SJCRH30 (cell line): Measurements from ENCODE around the gene INSYN2A. TPM values are rescaled to one million over a fixed set of nuclear protein-coding genes. Genes with fewer than 3 reads are reported as not detected.
A peak's percentile ranks its signal among the peaks of the same experiment; 100 is the strongest.

ENCODE experiments used
- DNase-seq, 2 experiments: peaks; one replicate each; pipeline ENCODE4 v3.0.0-alpha.2; 2015 to 2020
- H3K27ac ChIP-seq: fragments of 250-450 bp; sonication (Bioruptor Pico); 2 replicates; pipeline ENCODE4 v1.5.1; 2020; ENCODE audit warnings: mild to moderate bottlenecking, moderate library complexity
- H3K27me3 ChIP-seq: fragments of 250-450 bp; sonication (Bioruptor Pico); 2 replicates; pipeline ENCODE4 v1.5.1; 2020; ENCODE audit warnings: mild to moderate bottlenecking, moderate library complexity
- H3K36me3 ChIP-seq: fragments of 250-450 bp; sonication (Bioruptor Pico); 2 replicates; pipeline ENCODE4 v1.5.1; 2020; ENCODE audit warnings: mild to moderate bottlenecking, moderate library complexity
- H3K4me1 ChIP-seq: fragments of 250-450 bp; sonication (Bioruptor Pico); 2 replicates; pipeline ENCODE4 v1.5.1; 2020; ENCODE audit warnings: mild to moderate bottlenecking, moderate library complexity
- H3K4me3 ChIP-seq: fragments of 250-450 bp; sonication (Bioruptor Pico); 2 replicates; pipeline ENCODE4 v1.5.1; 2020; ENCODE audit warnings: mild to moderate bottlenecking, moderate library complexity
- H3K9me3 ChIP-seq: fragments of 250-450 bp; sonication (Bioruptor Pico); replicated peaks from 2 replicates; pipeline ENCODE4 v1.5.1; 2020; ENCODE audit warnings: mild to moderate bottlenecking, moderate library complexity
- total RNA-seq: library from RNA; depleted of rRNA; stranded (reverse); fragments of >200 nt; shearing (Covaris generic); gene quantifications from 2 replicates; pipeline ENCODE4 v1.2.3, GENCODE V29; 2014; rRNA removed

The INSYN2A gene, protein sequence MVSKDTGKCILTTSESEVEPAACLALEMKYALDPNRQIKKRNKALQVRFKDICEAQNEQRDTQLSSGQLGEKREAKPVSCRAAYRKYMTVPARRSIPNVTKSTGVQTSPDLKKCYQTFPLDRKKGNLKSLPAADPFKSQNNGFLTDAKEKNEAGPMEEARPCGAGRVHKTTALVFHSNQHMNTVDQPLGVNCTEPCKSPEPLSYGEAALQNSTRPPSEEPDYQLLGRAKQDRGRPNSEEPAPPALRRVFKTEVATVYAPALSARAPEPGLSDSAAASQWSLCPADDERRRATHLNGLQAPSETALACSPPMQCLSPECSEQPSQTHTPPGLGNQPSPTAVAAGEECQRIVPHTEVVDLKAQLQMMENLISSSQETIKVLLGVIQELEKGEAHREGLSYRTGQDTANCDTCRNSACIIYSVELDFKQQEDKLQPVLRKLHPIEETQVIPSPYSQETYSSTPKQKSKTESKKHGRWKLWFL
- total RNA-seq, result 0.12 TPM in 1 of 2 replicates, not detected in the other

DNA sequence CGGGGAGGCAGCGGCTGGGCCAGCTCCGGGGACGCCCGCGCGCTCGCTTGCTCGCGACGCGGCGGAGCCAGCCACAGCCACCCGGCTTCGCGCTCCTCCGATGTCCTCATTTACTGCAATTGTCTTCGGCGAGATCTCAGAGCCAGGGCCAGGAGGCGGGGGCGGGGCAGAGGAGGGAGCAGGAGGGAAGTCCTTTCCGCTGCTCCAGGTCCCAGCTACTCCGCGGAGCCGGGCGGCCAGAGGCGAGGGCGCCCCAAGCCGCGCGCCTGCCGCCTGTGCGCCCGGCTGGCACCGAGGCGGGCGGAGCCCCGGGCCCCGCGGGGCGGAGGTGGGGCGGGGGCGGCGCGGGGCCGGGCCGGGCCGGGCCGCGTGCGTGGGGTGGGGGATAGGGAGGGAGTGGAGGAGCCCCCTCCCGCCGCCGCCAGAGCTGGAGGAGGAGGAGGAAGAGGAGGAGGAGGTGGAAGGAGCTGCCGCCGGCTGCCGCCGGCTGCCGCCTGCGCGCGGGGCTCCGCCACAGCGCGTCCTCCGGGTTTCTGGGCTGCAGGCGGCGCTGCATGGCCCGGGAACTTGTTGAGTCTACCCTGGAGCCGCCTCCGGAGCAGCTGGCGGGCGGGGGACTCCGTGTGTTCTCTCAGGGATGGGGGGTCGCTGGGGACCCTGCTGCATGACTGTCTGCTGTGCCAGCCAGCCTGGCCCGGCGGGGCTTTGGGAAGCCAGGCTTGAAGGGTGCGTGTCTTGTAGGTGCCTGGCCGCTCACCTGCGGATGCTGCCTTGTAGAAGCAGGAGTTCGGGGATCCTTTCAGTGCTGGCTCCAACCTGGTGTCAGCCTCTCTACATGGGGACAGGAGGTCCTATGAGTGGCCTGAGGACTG lies at the start of gene INSYN2A:
Gene INSYN2A, minus strand, starts transcription at position 310 of the 872 bp plus-strand sequence. CDS start 20,196 bp downstream, outside the sequence.
- H3K27ac ChIP-seq, result no peak within 1 kb of the TSS
- H3K9me3 ChIP-seq, result no peaks in the 10 kb centered on the region
- H3K27me3 ChIP-seq, result no peaks in the 10 kb centered on the region
- peaks cover 4% of the 10 kb centered on the region; the same call in 1 of the 2 replicates for H3K4me1 ChIP-seq
- peak within 1 kb of the TSS; percentile 45 for H3K4me3 ChIP-seq
- DNase-seq, result peak in 1 of 2 experiments; percentile 20
- no peaks in the 10 kb centered on the region for H3K36me3 ChIP-seq

DNA sequence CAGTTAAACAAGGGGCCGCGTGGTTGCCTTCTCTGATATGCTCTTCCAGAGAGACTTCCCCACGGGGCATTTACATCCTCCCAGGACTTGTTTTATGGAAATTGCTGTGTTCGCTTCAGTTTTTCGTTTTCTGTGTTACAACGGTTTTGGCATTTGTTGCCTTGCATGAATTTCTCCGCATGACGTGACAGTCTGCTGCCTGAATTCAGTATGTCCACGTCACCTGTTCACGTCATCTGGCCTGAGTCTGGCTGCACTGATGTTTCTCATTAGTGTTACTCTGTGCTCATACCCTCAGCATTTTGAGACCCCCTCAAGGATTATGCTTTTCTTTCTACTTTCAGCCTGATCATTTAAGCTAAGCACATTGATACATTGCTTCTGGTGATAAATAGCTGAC lies 49.1 kb upstream of the INSYN2A start:
- Histone ChIP-seq H3K36me3 (no peaks in the 10 kb centered on the region), H3K27me3 (no peaks in the 10 kb centered on the region), H3K4me3 (no peak overlapping the region), H3K4me1 (no peaks in the 10 kb centered on the region), H3K9me3 (no peaks in the 10 kb centered on the region), H3K27ac (no peak overlapping the region)
- DNase-seq, result no peak

- Histone ChIP-seq H3K9me3 (no peaks in the 10 kb centered on the region), H3K27me3 (no peaks in the 10 kb centered on the region), H3K27ac (no peak overlapping the region), H3K4me1 (no peaks in the 10 kb centered on the region), H3K36me3 (no peaks in the 10 kb centered on the region), H3K4me3 (no peak overlapping the region)
- peak; percentile 23 to 61 for DNase-seq
These were observed 47.3 kb upstream of the INSYN2A start for GRCh38 chr10:127243490-127244272.

GRCh38 chr10:127242914-127243313 lies 46.5 kb upstream of the INSYN2A start:
- Histone ChIP-seq H3K36me3 (no peaks in the 10 kb centered on the region), H3K27ac (no peak overlapping the region), H3K9me3 (no peaks in the 10 kb centered on the region), H3K4me3 (no peak overlapping the region), H3K27me3 (no peaks in the 10 kb centered on the region), H3K4me1 (no peaks in the 10 kb centered on the region)
- no peak for DNase-seq

- H3K27ac ChIP-seq, result no peak overlapping the region
- no peak overlapping the region for H3K4me3 ChIP-seq
- H3K9me3 ChIP-seq, result no peaks in the 10 kb centered on the region
- H3K27me3 ChIP-seq, result no peaks in the 10 kb centered on the region
- no peak for DNase-seq
- H3K4me1 ChIP-seq, result peaks cover 8% of the 10 kb centered on the region; the same call in 1 of the 2 replicates
- no peaks in the 10 kb centered on the region for H3K36me3 ChIP-seq
These were observed 39.9 kb upstream of the INSYN2A start for GRCh38 chr10:127236266-127236665.

DNA sequence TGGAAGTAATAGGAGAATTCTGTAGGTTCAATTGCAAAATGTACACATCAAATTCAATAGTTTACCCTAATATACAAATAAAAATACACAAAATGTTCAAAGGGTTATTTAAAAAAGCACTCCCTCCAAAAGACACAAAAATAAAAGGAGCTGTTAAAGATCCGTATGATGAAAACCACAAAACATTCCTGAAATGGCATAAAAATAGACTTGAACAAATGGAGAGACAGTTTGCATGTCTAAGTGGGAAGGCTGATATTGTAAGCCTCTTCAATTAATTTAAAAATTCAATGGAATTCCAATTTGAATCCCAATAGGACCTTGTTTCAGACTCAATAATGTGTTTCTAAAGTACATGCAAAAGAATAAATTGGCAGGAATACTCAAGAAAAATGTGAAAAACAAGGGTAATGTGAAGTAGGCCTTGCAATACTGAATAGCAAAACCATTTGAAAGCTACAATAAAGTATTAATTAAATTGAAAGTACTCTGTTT lies 38.0 kb upstream of the INSYN2A start:
- no peak overlapping the region for H3K4me3 ChIP-seq
- H3K36me3 ChIP-seq, result no peaks in the 10 kb centered on the region
- no peak overlapping the region for H3K27ac ChIP-seq
- no peak for DNase-seq
- peaks cover 8% of the 10 kb centered on the region; the same call in 1 of the 2 replicates for H3K4me1 ChIP-seq
- H3K27me3 ChIP-seq, result no peaks in the 10 kb centered on the region
- H3K9me3 ChIP-seq, result no peaks in the 10 kb centered on the region

DNA sequence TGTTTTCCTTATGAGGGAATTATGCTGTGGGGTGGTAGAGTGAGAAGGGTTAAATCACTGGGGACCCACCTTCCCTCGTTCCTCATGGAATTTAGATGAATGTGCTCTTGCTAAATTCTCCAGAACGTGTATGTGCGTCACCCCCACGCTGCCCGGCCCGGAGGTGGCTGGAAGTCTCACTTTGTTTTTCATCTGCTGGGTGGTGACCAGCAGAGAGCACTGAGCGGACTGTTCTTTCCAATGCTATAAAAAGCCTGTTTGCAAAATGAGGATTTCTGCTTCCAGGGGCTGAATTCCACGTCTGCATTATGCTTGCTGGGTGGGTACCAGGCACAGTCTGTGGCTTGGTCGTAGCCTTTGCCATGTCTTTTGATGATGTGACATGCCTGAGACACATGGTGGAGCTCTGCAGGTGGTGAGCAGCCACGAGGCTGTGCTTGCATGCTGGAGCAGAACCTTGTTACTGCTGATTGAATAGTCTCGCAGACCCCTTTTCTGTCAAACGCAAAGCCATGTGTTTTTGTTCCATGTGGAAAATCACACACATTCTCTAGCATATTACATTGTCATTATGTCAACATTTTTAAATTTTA lies 31.9 kb upstream of the INSYN2A start:
- Histone ChIP-seq H3K9me3 (no peaks in the 10 kb centered on the region), H3K27me3 (no peaks in the 10 kb centered on the region), H3K4me1 (no peaks in the 10 kb centered on the region), H3K27ac (no peak overlapping the region), H3K4me3 (no peak overlapping the region), H3K36me3 (no peaks in the 10 kb centered on the region)
- no peak for DNase-seq

GRCh38 chr10:127227663-127228062 lies 31.3 kb upstream of the INSYN2A start:
- no peaks in the 10 kb centered on the region for H3K9me3 ChIP-seq
- no peaks in the 10 kb centered on the region for H3K4me1 ChIP-seq
- DNase-seq, result no peak
- no peak overlapping the region for H3K27ac ChIP-seq
- no peak overlapping the region for H3K4me3 ChIP-seq
- H3K36me3 ChIP-seq, result no peaks in the 10 kb centered on the region
- no peaks in the 10 kb centered on the region for H3K27me3 ChIP-seq

DNA sequence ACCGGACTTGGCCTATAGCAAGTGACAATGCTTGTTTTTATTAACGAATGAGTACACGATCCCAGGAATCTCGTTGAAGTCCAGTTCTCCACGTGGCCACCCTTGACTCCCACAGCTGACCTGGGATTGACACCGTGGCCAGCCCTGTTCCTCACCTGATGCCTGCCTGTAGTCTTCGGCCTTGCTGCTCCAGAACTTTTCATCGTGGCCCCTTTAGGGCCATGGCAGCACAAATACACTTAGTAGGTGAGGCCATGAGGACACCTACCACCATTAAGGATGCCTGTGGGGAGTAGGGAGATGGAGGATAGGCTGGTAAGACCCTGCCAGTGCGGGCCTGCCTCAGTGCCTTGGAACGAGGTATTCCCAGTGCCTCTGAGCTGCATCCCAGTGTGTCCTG lies 30.6 kb upstream of the INSYN2A start:
- Histone ChIP-seq H3K27ac (no peak overlapping the region), H3K27me3 (no peaks in the 10 kb centered on the region), H3K9me3 (no peaks in the 10 kb centered on the region), H3K36me3 (no peaks in the 10 kb centered on the region), H3K4me1 (no peaks in the 10 kb centered on the region), H3K4me3 (no peak overlapping the region)
- DNase-seq, result no peak

GRCh38 chr10:127221281-127221680 lies 24.9 kb upstream of the INSYN2A start:
- peaks cover 3% of the 10 kb centered on the region; the same call in 1 of the 2 replicates for H3K9me3 ChIP-seq
- H3K27me3 ChIP-seq, result no peaks in the 10 kb centered on the region
- H3K27ac ChIP-seq, result no peak overlapping the region
- DNase-seq, result no peak
- H3K4me3 ChIP-seq, result no peak overlapping the region
- peaks cover 13% of the 10 kb centered on the region for H3K4me1 ChIP-seq
- H3K36me3 ChIP-seq, result no peaks in the 10 kb centered on the region

DNA sequence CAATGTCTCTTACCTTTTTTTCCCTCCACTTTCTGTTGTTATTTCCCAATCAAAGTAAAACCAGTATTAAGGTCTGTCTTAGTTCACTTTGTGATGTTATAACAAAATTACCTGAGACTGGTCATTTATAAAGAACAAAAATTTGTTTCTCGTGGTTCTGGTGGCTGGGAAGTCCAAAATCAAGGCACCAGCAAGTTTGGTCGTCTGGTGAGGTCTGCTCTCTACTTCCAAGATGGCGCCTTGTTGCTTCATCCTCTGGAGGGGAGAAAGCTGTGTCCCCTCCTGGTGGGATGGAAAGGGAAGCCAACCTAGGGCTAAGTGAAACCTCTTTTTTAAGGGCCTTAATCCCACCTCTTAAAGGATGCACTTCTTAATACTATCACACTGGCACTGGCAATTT lies 22.3 kb upstream of the INSYN2A start:
- Histone ChIP-seq H3K27ac (no peak overlapping the region), H3K27me3 (no peaks in the 10 kb centered on the region), H3K9me3 (peaks cover 3% of the 10 kb centered on the region; the same call in 1 of the 2 replicates), H3K4me1 (peaks cover 19% of the 10 kb centered on the region), H3K36me3 (no peaks in the 10 kb centered on the region), H3K4me3 (no peak overlapping the region)
- no peak for DNase-seq

GRCh38 chr10:127216786-127217185 lies 20.4 kb upstream of the INSYN2A start:
- peak; percentile 26 to 65 for DNase-seq
- peak overlapping the region; percentile 24 for H3K27ac ChIP-seq

DNA sequence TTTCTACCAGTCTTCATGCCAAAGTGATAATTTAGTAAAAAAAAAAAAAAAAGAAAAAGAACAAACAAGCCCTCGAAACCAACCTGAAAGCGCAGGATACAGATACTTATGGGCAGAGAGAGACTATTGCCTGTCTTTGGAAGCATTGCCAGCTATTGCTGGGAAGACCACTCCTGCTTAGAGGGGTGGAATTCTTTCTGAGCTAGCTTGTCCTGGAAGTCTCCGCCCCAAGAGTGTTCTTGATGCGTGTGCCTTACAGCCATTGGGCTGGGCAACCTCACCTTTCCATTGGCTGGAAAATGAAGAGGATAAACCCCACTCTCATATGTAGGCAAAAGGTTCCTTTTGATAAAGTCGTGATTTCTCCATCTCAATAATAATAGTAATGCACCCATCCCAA lies 19.9 kb upstream of the INSYN2A start:
- peaks cover 3% of the 10 kb centered on the region; the same call in 1 of the 2 replicates for H3K9me3 ChIP-seq

More at GRCh38 chr10:127216786-127217185, 20.4 kb upstream of the INSYN2A start:
- H3K4me1 ChIP-seq, result peaks cover 19% of the 10 kb centered on the region
- H3K4me3 ChIP-seq, result no peak overlapping the region
- H3K27me3 ChIP-seq, result no peaks in the 10 kb centered on the region
- no peaks in the 10 kb centered on the region for H3K36me3 ChIP-seq
- peaks cover 3% of the 10 kb centered on the region; the same call in 1 of the 2 replicates for H3K9me3 ChIP-seq

GRCh38 chr10:127215866-127216265 lies 19.5 kb upstream of the INSYN2A start:
- peak in 1 of 2 experiments; percentile 64 for DNase-seq
- H3K4me3 ChIP-seq, result no peak overlapping the region
- H3K27ac ChIP-seq, result no peak overlapping the region
- no peaks in the 10 kb centered on the region for H3K36me3 ChIP-seq
- peaks cover 19% of the 10 kb centered on the region for H3K4me1 ChIP-seq
- peaks cover 3% of the 10 kb centered on the region; the same call in 1 of the 2 replicates for H3K9me3 ChIP-seq
- no peaks in the 10 kb centered on the region for H3K27me3 ChIP-seq

More for the DNA sequence above, 19.9 kb upstream of the INSYN2A start:
- DNase-seq, result peak in 1 of 2 experiments; percentile 41
- H3K36me3 ChIP-seq, result no peaks in the 10 kb centered on the region
- no peak overlapping the region for H3K27ac ChIP-seq
- H3K4me1 ChIP-seq, result peaks cover 19% of the 10 kb centered on the region
- H3K4me3 ChIP-seq, result no peak overlapping the region
- no peaks in the 10 kb centered on the region for H3K27me3 ChIP-seq
